Measurements from ENCODE around the gene DMPK. TPM values are rescaled to one million over a fixed set of nuclear protein-coding genes. Genes with fewer than 3 reads are reported as not detected.

DMPK gene
- total RNA-seq, 4 donors from 2014 or later, result 19.1 to 237 (median 69.2) TPM

GRCh38 chr19:45786533-45786894, 4.2 kb upstream of the DMPK start:
- no peak overlapping the region for H3K4me3 ChIP-seq
- H3K36me3 ChIP-seq, result peaks cover 0 to 17% (median 4%) of the 10 kb centered on the region in 4 donors
- H3K4me1 ChIP-seq, result peaks cover 13 to 35% (median 29%) of the 10 kb centered on the region in 4 donors
- H3K27me3 ChIP-seq, result no peaks in the 10 kb centered on the region
- intact Hi-C loops (cut with DNase I; ENCODE audit: low total_unique reads) (no loop called here), in situ Hi-C loops (cut with MboI; ENCODE audit: low pct_ligation_motif_present in 1 of 4, low pct_unique_long_range_greater_than_20kb in 1 of 4, low sequenced_read_pairs in 3 of 4) (no loop called here)
- WGBS, 2 donors (ENCODE audit: low coverage in 1 of 2), result 96% methylated on average over 20 of the region's 21 CpGs; no CpG with 5 or more reads in 1 of the 2 donors
- no peaks in the 10 kb centered on the region for H3K9me3 ChIP-seq
- no peak overlapping the region for H3K27ac ChIP-seq
- no peak for DNase-seq
- TF ChIP-seq POLR2AphosphoS5 (IDR thresholded peaks at IDR 0.05), result no peak
- TF ChIP-seq POLR2A (IDR thresholded peaks at IDR 0.05), result no peak
- no peak for TF ChIP-seq EP300 (IDR thresholded peaks at IDR 0.05; ENCODE audit: low read depth)
- TF ChIP-seq, protein P1, sequence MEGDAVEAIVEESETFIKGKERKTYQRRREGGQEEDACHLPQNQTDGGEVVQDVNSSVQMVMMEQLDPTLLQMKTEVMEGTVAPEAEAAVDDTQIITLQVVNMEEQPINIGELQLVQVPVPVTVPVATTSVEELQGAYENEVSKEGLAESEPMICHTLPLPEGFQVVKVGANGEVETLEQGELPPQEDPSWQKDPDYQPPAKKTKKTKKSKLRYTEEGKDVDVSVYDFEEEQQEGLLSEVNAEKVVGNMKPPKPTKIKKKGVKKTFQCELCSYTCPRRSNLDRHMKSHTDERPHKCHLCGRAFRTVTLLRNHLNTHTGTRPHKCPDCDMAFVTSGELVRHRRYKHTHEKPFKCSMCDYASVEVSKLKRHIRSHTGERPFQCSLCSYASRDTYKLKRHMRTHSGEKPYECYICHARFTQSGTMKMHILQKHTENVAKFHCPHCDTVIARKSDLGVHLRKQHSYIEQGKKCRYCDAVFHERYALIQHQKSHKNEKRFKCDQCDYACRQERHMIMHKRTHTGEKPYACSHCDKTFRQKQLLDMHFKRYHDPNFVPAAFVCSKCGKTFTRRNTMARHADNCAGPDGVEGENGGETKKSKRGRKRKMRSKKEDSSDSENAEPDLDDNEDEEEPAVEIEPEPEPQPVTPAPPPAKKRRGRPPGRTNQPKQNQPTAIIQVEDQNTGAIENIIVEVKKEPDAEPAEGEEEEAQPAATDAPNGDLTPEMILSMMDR (IDR thresholded peaks at IDR 0.05), result no peak

DNA sequence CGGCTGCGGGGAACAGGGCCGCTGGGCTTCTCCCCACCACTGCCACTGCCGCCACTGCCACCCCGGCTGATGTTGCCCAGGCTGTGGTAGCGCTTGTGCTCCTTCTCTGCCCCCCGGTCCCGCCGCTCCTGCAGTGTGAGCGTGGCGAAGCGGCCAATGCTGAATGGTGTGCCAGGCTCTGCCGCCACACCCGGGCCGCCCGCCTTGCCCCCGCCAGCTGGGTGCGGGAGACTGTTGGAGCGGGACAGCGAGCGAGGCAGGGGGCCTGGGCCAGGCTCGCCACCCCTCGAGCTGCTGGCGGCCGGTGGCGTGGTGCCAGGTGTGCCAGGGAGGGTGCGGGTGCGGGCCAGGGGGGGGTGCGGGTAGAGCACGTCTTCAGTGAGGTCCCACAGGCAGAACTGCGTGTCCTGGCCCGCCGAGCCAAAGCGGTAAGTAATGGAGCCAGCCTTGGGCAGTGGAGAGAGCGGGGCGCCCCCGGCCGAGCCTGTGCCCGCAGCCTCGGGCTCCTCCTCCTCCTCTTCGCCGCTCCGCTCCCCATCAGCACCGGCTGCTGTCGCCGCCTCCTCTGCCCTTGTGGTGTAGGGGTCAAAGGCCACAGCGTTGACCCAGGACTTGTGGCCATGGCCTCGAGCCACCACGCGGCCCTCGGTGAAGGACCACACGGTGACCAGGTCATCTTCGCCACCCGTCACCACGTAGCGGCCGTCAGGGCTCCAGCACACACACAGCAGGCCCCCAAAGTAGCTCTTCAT, 3.7 kb upstream of the DMPK start:
- in situ Hi-C loops (cut with MboI; ENCODE audit: low pct_ligation_motif_present in 1 of 4, low pct_unique_long_range_greater_than_20kb in 1 of 4, low sequenced_read_pairs in 3 of 4), result no loop called here
- intact Hi-C loops (cut with DNase I; ENCODE audit: low total_unique reads), result no loop called here
- TF ChIP-seq, protein P1 (IDR thresholded peaks at IDR 0.05), result no peak
- no peak for TF ChIP-seq POLR2A (IDR thresholded peaks at IDR 0.05)
- no peak for TF ChIP-seq POLR2AphosphoS5 (IDR thresholded peaks at IDR 0.05)
- TF ChIP-seq EP300 (IDR thresholded peaks at IDR 0.05; ENCODE audit: low read depth), result no peak
- Histone ChIP-seq H3K36me3 (peaks cover 0 to 17% (median 4%) of the 10 kb centered on the region in 4 donors), H3K27me3 (no peaks in the 10 kb centered on the region), H3K4me1 (peaks cover 8 to 35% (median 29%) of the 10 kb centered on the region in 4 donors), H3K9me3 (no peaks in the 10 kb centered on the region), H3K4me3 (no peak overlapping the region), H3K27ac (peak overlapping the region in 3 of 4 donors; percentile 81 to 97 (median 87))
- no peak for DNase-seq
- 92% methylated on average over 48 of the region's 57 CpGs; no CpG with 5 or more reads in 1 of the 2 donors for WGBS, 2 donors (ENCODE audit: low coverage in 1 of 2)

GRCh38 chr19:45785097-45785496, 2.8 kb upstream of the DMPK start:
- in situ Hi-C loops (cut with MboI; ENCODE audit: low pct_ligation_motif_present in 1 of 4, low pct_unique_long_range_greater_than_20kb in 1 of 4, low sequenced_read_pairs in 3 of 4) (no loop called here), intact Hi-C loops (cut with DNase I; ENCODE audit: low total_unique reads) (no loop called here)
- H3K27ac ChIP-seq, result peak overlapping the region; percentile 81 to 97 (median 88)
- H3K27me3 ChIP-seq, result no peaks in the 10 kb centered on the region
- no peak overlapping the region for H3K4me3 ChIP-seq
- peaks cover 0 to 17% (median 4%) of the 10 kb centered on the region in 4 donors for H3K36me3 ChIP-seq
- DNase-seq, result no peak
- WGBS, 2 donors (ENCODE audit: low coverage in 1 of 2), result 40 to 69% methylated on average over 1 to 5 of the region's 5 CpGs
- no peak for TF ChIP-seq POLR2AphosphoS5 (IDR thresholded peaks at IDR 0.05)
- TF ChIP-seq, protein P1 (IDR thresholded peaks at IDR 0.05), result no peak
- no peak for TF ChIP-seq EP300 (IDR thresholded peaks at IDR 0.05; ENCODE audit: low read depth)
- no peak for TF ChIP-seq POLR2A (IDR thresholded peaks at IDR 0.05)
- H3K9me3 ChIP-seq, result no peaks in the 10 kb centered on the region
- peaks cover 7 to 37% (median 32%) of the 10 kb centered on the region in 4 donors for H3K4me1 ChIP-seq

GRCh38 chr19:45784096-45784495, 1.8 kb upstream of the DMPK start:
- Histone ChIP-seq H3K27me3 (no peaks in the 10 kb centered on the region), H3K4me1 (peaks cover 7 to 47% (median 41%) of the 10 kb centered on the region in 4 donors), H3K27ac (peak overlapping the region; percentile 81 to 97 (median 88)), H3K4me3 (no peak overlapping the region), H3K9me3 (no peaks in the 10 kb centered on the region), H3K36me3 (peaks cover 0 to 13% (median 4%) of the 10 kb centered on the region in 4 donors)
- in situ Hi-C loops (cut with MboI; ENCODE audit: low pct_ligation_motif_present in 1 of 4, low pct_unique_long_range_greater_than_20kb in 1 of 4, low sequenced_read_pairs in 3 of 4), result no loop called here
- TF ChIP-seq EP300 (IDR thresholded peaks at IDR 0.05; ENCODE audit: low read depth) (no peak), POLR2A (IDR thresholded peaks at IDR 0.05) (no peak), POLR2AphosphoS5 (IDR thresholded peaks at IDR 0.05) (no peak)
- TF ChIP-seq, protein P1 (IDR thresholded peaks at IDR 0.05), result no peak
- intact Hi-C loops (cut with DNase I; ENCODE audit: low total_unique reads), result no loop called here
- 80% methylated on average over 4 of the region's 4 CpGs; no CpG with 5 or more reads in 1 of the 2 donors for WGBS, 2 donors (ENCODE audit: low coverage in 1 of 2)
- no peak for DNase-seq

Data from transverse colon (tissue), 4 donors.